Osteocyte (in vitro differentiated cells): ENCODE data around the gene MAPK6. TPM values are rescaled to one million over a fixed set of nuclear protein-coding genes. Genes with fewer than 3 reads are reported as not detected.

Source experiments
- DNase-seq: peaks from one replicate; pipeline ENCODE4 v3.0.0; 2021; ENCODE audit warnings: mixed read lengths; ENCODE audit not compliant: unreplicated experiment; ENCODE audit errors: extremely low spot score
- H3K27ac Mint-ChIP-seq: one replicate; pipeline ENCODE4 v1.8.0; 2021; ENCODE audit warnings: mild to moderate bottlenecking, mixed read lengths; ENCODE audit not compliant: unreplicated experiment
- H3K27me3 Mint-ChIP-seq: one replicate; pipeline ENCODE4 v1.8.0; 2021; ENCODE audit warnings: mixed read lengths; ENCODE audit not compliant: unreplicated experiment
- H3K36me3 Mint-ChIP-seq: one replicate; pipeline ENCODE4 v1.8.0; 2021; ENCODE audit warnings: mixed read lengths; ENCODE audit not compliant: unreplicated experiment
- H3K4me1 Mint-ChIP-seq: one replicate; pipeline ENCODE4 v1.8.0; 2021; ENCODE audit warnings: mixed read lengths; ENCODE audit not compliant: unreplicated experiment
- H3K4me3 Mint-ChIP-seq: one replicate; pipeline ENCODE4 v1.8.0; 2021; ENCODE audit warnings: mild to moderate bottlenecking, moderate library complexity, mixed read lengths; ENCODE audit not compliant: unreplicated experiment
- H3K9me3 Mint-ChIP-seq: one replicate; pipeline ENCODE4 v1.8.0; 2021; ENCODE audit warnings: mixed read lengths; ENCODE audit not compliant: unreplicated experiment
- CTCF ChIP-seq: fragments of 200-600 bp; sonication (generic); IDR thresholded peaks from 2 replicates; pipeline ENCODE4 v1.5.0; 2021; ENCODE audit warnings: antibody characterized with exemption, mild to moderate bottlenecking, moderate library complexity
- total RNA-seq: library from RNA; stranded (reverse); gene quantifications from 2 replicates; pipeline ENCODE4 v1.2.1, GENCODE V29; 2021

MAPK6 gene
- total RNA-seq, 1 donor from 2014 or later, result 46.1 TPM

DNA sequence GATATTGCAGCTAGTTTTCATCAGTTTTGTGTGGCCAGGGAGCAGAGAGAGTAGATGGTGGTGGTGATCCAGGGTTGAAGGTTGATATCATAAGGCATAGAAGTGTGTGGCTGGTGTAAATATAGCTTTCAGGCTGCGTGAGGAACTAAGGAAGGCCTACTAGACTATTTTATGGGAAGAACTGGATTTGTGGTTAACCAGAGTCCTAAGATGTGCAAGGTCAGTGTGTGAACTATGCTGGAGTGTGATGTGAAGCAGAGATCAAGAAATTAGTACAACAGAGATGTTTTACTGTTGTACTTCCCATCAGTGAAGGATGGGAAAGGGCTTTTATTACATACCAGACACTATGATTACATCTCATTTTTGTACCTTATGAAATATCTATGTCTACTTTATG, 41.5 kb downstream of the MAPK6 start:
- H3K27ac Mint-ChIP-seq, result no peak overlapping the region
- H3K27me3 Mint-ChIP-seq, result no peaks in the 10 kb centered on the region
- no peaks in the 10 kb centered on the region for H3K4me1 Mint-ChIP-seq
- H3K9me3 Mint-ChIP-seq, result no peaks in the 10 kb centered on the region
- TF ChIP-seq CTCF, result no peak
- H3K4me3 Mint-ChIP-seq, result no peak overlapping the region
- no peak for DNase-seq
- H3K36me3 Mint-ChIP-seq, result peaks cover 37% of the 10 kb centered on the region

GRCh38 chr15:52066842-52067544, 48.0 kb downstream of the MAPK6 start:
- no peak for TF ChIP-seq CTCF
- H3K4me3 Mint-ChIP-seq, result no peak overlapping the region

DNA sequence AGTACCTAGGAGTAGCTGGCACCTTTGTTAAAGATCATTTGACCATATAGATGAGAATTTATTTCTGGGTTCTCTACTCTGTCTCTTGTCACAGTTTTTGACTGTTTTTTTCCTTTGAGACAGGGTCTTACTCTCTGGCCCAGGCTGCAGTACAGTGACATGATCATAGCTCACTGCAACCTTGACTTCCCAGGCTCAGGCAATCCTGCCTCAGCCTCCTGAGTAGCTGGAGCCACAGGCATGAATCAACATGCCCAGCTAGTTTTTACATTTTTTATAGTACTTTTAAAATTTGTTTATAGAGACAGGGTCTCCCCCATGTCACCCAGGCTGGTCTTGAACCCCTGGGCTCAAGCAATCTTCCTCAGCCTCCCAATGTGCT, 48.5 kb downstream of the MAPK6 start:
- Mint-ChIP-seq H3K36me3 (peaks cover 37% of the 10 kb centered on the region), H3K27me3 (no peaks in the 10 kb centered on the region), H3K4me3 (no peak overlapping the region), H3K4me1 (no peaks in the 10 kb centered on the region), H3K9me3 (no peaks in the 10 kb centered on the region), H3K27ac (no peak overlapping the region)
- TF ChIP-seq CTCF, result no peak
- DNase-seq, result no peak

More at GRCh38 chr15:52066842-52067544, 48.0 kb downstream of the MAPK6 start:
- Mint-ChIP-seq H3K27me3 (no peaks in the 10 kb centered on the region), H3K27ac (no peak overlapping the region), H3K9me3 (no peaks in the 10 kb centered on the region), H3K36me3 (peaks cover 37% of the 10 kb centered on the region), H3K4me1 (no peaks in the 10 kb centered on the region)
- no peak for DNase-seq

DNA sequence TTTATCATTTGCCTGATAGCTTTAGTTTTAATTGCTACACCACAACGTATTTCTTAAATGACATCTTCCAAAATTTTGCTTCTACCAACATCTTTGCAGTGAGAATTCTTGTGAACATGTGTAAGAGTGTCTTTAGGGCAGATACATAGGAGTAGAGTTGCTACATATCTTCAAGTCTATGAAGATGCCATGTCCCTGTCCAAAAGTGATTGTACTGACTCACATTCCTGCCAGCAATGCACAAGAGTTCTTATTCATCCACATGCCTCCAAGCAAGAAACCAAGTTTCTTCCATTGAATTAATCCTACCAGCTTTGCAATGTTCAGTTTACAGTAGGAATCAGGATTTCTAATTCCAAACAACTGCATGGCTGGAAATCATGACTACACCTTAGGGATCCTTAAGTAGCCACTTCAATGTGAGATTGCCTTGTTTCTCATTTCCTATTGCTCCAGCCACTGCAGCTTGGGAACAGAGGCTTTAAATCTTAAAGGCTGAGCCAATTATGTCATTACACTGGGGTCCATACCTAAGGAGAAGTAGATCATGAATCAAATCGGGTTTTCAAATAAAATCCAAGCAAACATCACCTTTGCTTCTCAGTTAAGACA, 49.1 kb downstream of the MAPK6 start:
- Mint-ChIP-seq H3K27ac (no peak overlapping the region), H3K9me3 (no peaks in the 10 kb centered on the region)

More for the DNA sequence above, 49.1 kb downstream of the MAPK6 start:
- Mint-ChIP-seq H3K27me3 (no peaks in the 10 kb centered on the region), H3K36me3 (peaks cover 32% of the 10 kb centered on the region), H3K4me1 (no peaks in the 10 kb centered on the region), H3K4me3 (no peak overlapping the region)
- no peak for TF ChIP-seq CTCF
- no peak for DNase-seq
